NCI-H1694 treated with DMSO at 0.1 percent for 48 hours (cell line): ENCODE results near the gene DTD1.
"Not testable (repeated sequence)": the region's sequence is repeated elsewhere in the genome, so short reads cannot be mapped to it uniquely, and the experiment has no call there.

Source experiments
- DNase-seq: peaks from one replicate; lab custom pipeline; 2025; lab: John Stamatoyannopoulos, UW

Gene DTD1

GRCh38 chr20:18742841-18743240 lies 155.0 kb downstream of the DTD1 start:
- DNase-seq: no peak

GRCh38 chr20:18743665-18744440 lies 156.0 kb downstream of the DTD1 start:
- DNase-seq: no peak

- DNase-seq: no peak
Observed at GRCh38 chr20:18747090-18747489, 159.2 kb downstream of the DTD1 start.

- no peak for DNase-seq
Observed at GRCh38 chr20:18748987-18749386, 161.1 kb downstream of the DTD1 start.

GRCh38 chr20:18749528-18749927 lies 161.7 kb downstream of the DTD1 start:
- DNase-seq: no peak

- DNase-seq: peak; percentile 8
Observed at GRCh38 chr20:18750735-18751134, 162.9 kb downstream of the DTD1 start.

GRCh38 chr20:18754030-18754652 lies 166.3 kb downstream of the DTD1 start:
- DNase-seq: no peak

- DNase-seq: no peak
Observed at GRCh38 chr20:18754653-18755045, 166.8 kb downstream of the DTD1 start.

GRCh38 chr20:18760852-18761251 lies 173.0 kb downstream of the DTD1 start:
- DNase-seq: not testable (repeated sequence)

GRCh38 chr20:18767676-18768075 lies 179.8 kb downstream of the DTD1 start:
- DNase-seq: no peak

GRCh38 chr20:18773566-18773965 lies 185.7 kb downstream of the DTD1 start:
- no peak for DNase-seq

GRCh38 chr20:18774207-18774606 lies 186.4 kb downstream of the DTD1 start:
- DNase-seq: no peak

- DNase-seq: no peak
Observed at GRCh38 chr20:18775633-18776032, 187.8 kb downstream of the DTD1 start.

GRCh38 chr20:18778690-18779392 lies 191.0 kb downstream of the DTD1 start:
- DNase-seq: no peak

GRCh38 chr20:18780385-18781130 lies 192.7 kb downstream of the DTD1 start:
- DNase-seq: no peak

- no peak for DNase-seq
Observed at GRCh38 chr20:18781509-18781908, 193.7 kb downstream of the DTD1 start.

- DNase-seq: no peak
Observed at GRCh38 chr20:18783385-18783959, 195.6 kb downstream of the DTD1 start.

- DNase-seq: not testable (repeated sequence)
Observed at GRCh38 chr20:18787046-18787445, 199.2 kb downstream of the DTD1 start.

GRCh38 chr20:18788021-18788420 lies 200.2 kb downstream of the DTD1 start:
- no peak for DNase-seq

- DNase-seq: no peak
Observed at GRCh38 chr20:18790787-18791186, 202.9 kb downstream of the DTD1 start.

GRCh38 chr20:18793625-18794427 lies 206.0 kb downstream of the DTD1 start:
- DNase-seq: peak; percentile 91
